Liver (tissue), 3 donors: ENCODE data around the gene AK1.

Experiments
- CTCF ChIP-seq: fragments of 150-350 bp; IDR thresholded peaks from 2 replicates; pipeline ENCODE4 v1.5.1; 2017; ENCODE audit warnings: improper control_type of control experiment, low read depth, low read length; ENCODE audit not compliant: missing input control
- EGR1 ChIP-seq, 2 donors: IDR thresholded peaks; 2 replicates each; pipeline ENCODE4 v1.6.1; 2016 to 2018; ENCODE audit warnings: antibody characterized with exemption in 2 of 2, low read depth in 2 of 2
- GABPA ChIP-seq, 2 donors: IDR thresholded peaks in 1 of 2; conservative IDR thresholded peaks in 1 of 2; 2 replicates each; pipeline ENCODE4 v1.6.1; 2016; ENCODE audit warnings: antibody characterized with exemption in 2 of 2, mild to moderate bottlenecking in 1 of 2, moderate library complexity in 1 of 2
- HNF4A ChIP-seq, 2 donors: conservative IDR thresholded peaks; 2 replicates each; pipeline ENCODE4 v1.6.1; 2016; ENCODE audit warnings: antibody characterized with exemption in 2 of 2, mild to moderate bottlenecking in 2 of 2
- NR2F2 ChIP-seq: IDR thresholded peaks from 2 replicates; pipeline ENCODE4 v1.6.1; 2016; ENCODE audit warnings: antibody characterized with exemption
- RAD21 ChIP-seq, 2 donors: IDR thresholded peaks; 2 replicates each; pipeline ENCODE4 v1.6.1; 2016; ENCODE audit warnings: antibody characterized with exemption in 2 of 2, mild to moderate bottlenecking in 2 of 2
- REST ChIP-seq: IDR thresholded peaks from 2 replicates; pipeline ENCODE4 v1.6.1; 2016; ENCODE audit warnings: antibody characterized with exemption, mild to moderate bottlenecking
- SP1 ChIP-seq: IDR thresholded peaks from 2 replicates; pipeline ENCODE4 v1.6.1; 2018; ENCODE audit warnings: antibody characterized with exemption, mild to moderate bottlenecking
- TAF1 ChIP-seq: conservative IDR thresholded peaks from 2 replicates; pipeline ENCODE4 v1.6.1; 2016; ENCODE audit warnings: antibody characterized with exemption, mild to moderate bottlenecking
- YY1 ChIP-seq: IDR thresholded peaks from 2 replicates; pipeline ENCODE4 v1.6.1; 2016; ENCODE audit warnings: antibody characterized with exemption, mild to moderate bottlenecking
- donor health status: healthy.
- donor health status: healthy.

- TF ChIP-seq CTCF (no peak), SP1 (no peak), YY1 (no peak), RAD21 (IDR thresholded peaks at IDR 0.05) (no peak), GABPA (IDR thresholded peaks at IDR 0.05 in 1 of 2, conservative IDR thresholded peaks at IDR 0.05 in 1 of 2) (no peak), REST (no peak), EGR1 (IDR thresholded peaks at IDR 0.05; ENCODE audit: low read depth in 2 of 2) (no peak), TAF1 (no peak), HNF4A (conservative IDR thresholded peaks at IDR 0.05) (no peak), NR2F2 (no peak)
Observed at GRCh38 chr9:127877566-127877998, at the start of gene AK1.
